ENCODE results near the gene CLN3. TPM values are rescaled to one million over a fixed set of nuclear protein-coding genes. Genes with fewer than 3 reads are reported as not detected.
"Not testable (repeated sequence)": the region's sequence is repeated elsewhere in the genome, so short reads cannot be mapped to it uniquely, and the experiment has no call there.

Gene CLN3
- total RNA-seq, 1 experiment from 2014 or later: 37.3 TPM

GRCh38 chr16:28477311-28477920, 14.5 kb downstream of the CLN3 start:
- no peak for TF ChIP-seq EZH2 (IDR thresholded peaks at IDR 0.05; ENCODE audit: borderline replicate concordance, low read depth, low read length, poor library complexity, severe bottlenecking)
- no peak for TF ChIP-seq CTCF (conservative IDR thresholded peaks at IDR 0.05; ENCODE audit: low read depth, low read length)
- H3K4me3 ChIP-seq (ENCODE audit: low read depth, low read length, poor library complexity, severe bottlenecking): no peak overlapping the region
- CTCF ChIA-PET: no interaction called here
- intact Hi-C loops (cut with micrococcal nuclease; ENCODE audit: unreplicated experiment): no loop called here
- no peaks in the 10 kb centered on the region for H3K4me1 ChIP-seq (ENCODE audit: insufficient read depth, low read length, poor library complexity, severe bottlenecking)
- BruUV-seq (replicated peaks): no TSS peak
- DNase-seq (ENCODE audit: low spot score): no peak
- no peaks in the 10 kb centered on the region for H3K27me3 ChIP-seq (replicated peaks; ENCODE audit: insufficient read depth, low read depth, low read length, poor library complexity)
- H3K27ac ChIP-seq (ENCODE audit: low read depth, low read length, poor library complexity, severe bottlenecking): no peak overlapping the region
- POLR2A ChIA-PET (ENCODE audit: low non-redundant PET): no interaction called here
- no peaks in the 10 kb centered on the region for H3K9me3 ChIP-seq (ENCODE audit: low read depth, low read length, poor library complexity, severe bottlenecking)
- peaks cover 4% of the 10 kb centered on the region for H3K36me3 ChIP-seq (ENCODE audit: insufficient read depth, low read length, poor library complexity, severe bottlenecking)

GRCh38 chr16:28475221-28475620, 16.7 kb downstream of the CLN3 start:
- no peak for DNase-seq (ENCODE audit: low spot score)
- no peaks in the 10 kb centered on the region for H3K9me3 ChIP-seq (ENCODE audit: low read depth, low read length, poor library complexity, severe bottlenecking)
- no peaks in the 10 kb centered on the region for H3K27me3 ChIP-seq (replicated peaks; ENCODE audit: insufficient read depth, low read depth, low read length, poor library complexity)
- intact Hi-C loops (cut with micrococcal nuclease; ENCODE audit: unreplicated experiment): no loop called here
- H3K27ac ChIP-seq (ENCODE audit: low read depth, low read length, poor library complexity, severe bottlenecking): no peak overlapping the region
- CTCF ChIA-PET: no interaction called here
- BruUV-seq (replicated peaks): no TSS peak
- TF ChIP-seq CTCF (conservative IDR thresholded peaks at IDR 0.05; ENCODE audit: low read depth, low read length): no peak
- no peak for TF ChIP-seq EZH2 (IDR thresholded peaks at IDR 0.05; ENCODE audit: borderline replicate concordance, low read depth, low read length, poor library complexity, severe bottlenecking)
- no peaks in the 10 kb centered on the region for H3K4me1 ChIP-seq (ENCODE audit: insufficient read depth, low read length, poor library complexity, severe bottlenecking)
- no peaks in the 10 kb centered on the region for H3K36me3 ChIP-seq (ENCODE audit: insufficient read depth, low read length, poor library complexity, severe bottlenecking)
- POLR2A ChIA-PET (ENCODE audit: low non-redundant PET): no interaction called here
- no peak overlapping the region for H3K4me3 ChIP-seq (ENCODE audit: low read depth, low read length, poor library complexity, severe bottlenecking)

GRCh38 chr16:28473714-28474265, 18.1 kb downstream of the CLN3 start:
- POLR2A ChIA-PET (ENCODE audit: low non-redundant PET): no interaction called here
- DNase-seq (ENCODE audit: low spot score): no peak
- CTCF ChIA-PET: no interaction called here
- Histone ChIP-seq H3K4me3 (ENCODE audit: low read depth, low read length, poor library complexity, severe bottlenecking) (no peak overlapping the region), H3K36me3 (ENCODE audit: insufficient read depth, low read length, poor library complexity, severe bottlenecking) (no peaks in the 10 kb centered on the region), H3K9me3 (ENCODE audit: low read depth, low read length, poor library complexity, severe bottlenecking) (no peaks in the 10 kb centered on the region), H3K27ac (ENCODE audit: low read depth, low read length, poor library complexity, severe bottlenecking) (no peak overlapping the region), H3K4me1 (ENCODE audit: insufficient read depth, low read length, poor library complexity, severe bottlenecking) (no peaks in the 10 kb centered on the region), H3K27me3 (replicated peaks; ENCODE audit: insufficient read depth, low read depth, low read length, poor library complexity) (no peaks in the 10 kb centered on the region)
- no peak for TF ChIP-seq EZH2 (IDR thresholded peaks at IDR 0.05; ENCODE audit: borderline replicate concordance, low read depth, low read length, poor library complexity, severe bottlenecking)
- TF ChIP-seq CTCF (conservative IDR thresholded peaks at IDR 0.05; ENCODE audit: low read depth, low read length): no peak
- intact Hi-C loops (cut with micrococcal nuclease; ENCODE audit: unreplicated experiment): no loop called here
- BruUV-seq (replicated peaks): no TSS peak

GRCh38 chr16:28447081-28447480, 44.8 kb downstream of the CLN3 start:
- H3K27ac ChIP-seq (ENCODE audit: low read depth, low read length, poor library complexity, severe bottlenecking); H3K36me3 ChIP-seq (ENCODE audit: insufficient read depth, low read length, poor library complexity, severe bottlenecking); CTCF ChIA-PET; H3K27me3 ChIP-seq (replicated peaks; ENCODE audit: insufficient read depth, low read depth, low read length, poor library complexity); BruUV-seq (replicated peaks); H3K9me3 ChIP-seq (ENCODE audit: low read depth, low read length, poor library complexity, severe bottlenecking); H3K4me1 ChIP-seq (ENCODE audit: insufficient read depth, low read length, poor library complexity, severe bottlenecking); DNase-seq (ENCODE audit: low spot score); POLR2A ChIA-PET (ENCODE audit: low non-redundant PET); H3K4me3 ChIP-seq (ENCODE audit: low read depth, low read length, poor library complexity, severe bottlenecking); intact Hi-C loops (cut with micrococcal nuclease; ENCODE audit: unreplicated experiment): not testable (repeated sequence)

- H3K4me3 ChIP-seq (ENCODE audit: low read depth, low read length, poor library complexity, severe bottlenecking); BruUV-seq (replicated peaks); H3K4me1 ChIP-seq (ENCODE audit: insufficient read depth, low read length, poor library complexity, severe bottlenecking); DNase-seq (ENCODE audit: low spot score); H3K27ac ChIP-seq (ENCODE audit: low read depth, low read length, poor library complexity, severe bottlenecking); H3K9me3 ChIP-seq (ENCODE audit: low read depth, low read length, poor library complexity, severe bottlenecking); CTCF ChIA-PET; POLR2A ChIA-PET (ENCODE audit: low non-redundant PET); intact Hi-C loops (cut with micrococcal nuclease; ENCODE audit: unreplicated experiment); H3K27me3 ChIP-seq (replicated peaks; ENCODE audit: insufficient read depth, low read depth, low read length, poor library complexity); H3K36me3 ChIP-seq (ENCODE audit: insufficient read depth, low read length, poor library complexity, severe bottlenecking): not testable (repeated sequence)
Measured at GRCh38 chr16:28446388-28446787, 45.5 kb downstream of the CLN3 start.

Data from A673 (cell line).